Measurements from ENCODE around the gene FBXO15.
A peak's percentile ranks its signal among the peaks of the same experiment; 100 is the strongest.

FBXO15 gene

GRCh38 chr18:74082742-74083556 lies 64.7 kb downstream of the FBXO15 start:
- no peak overlapping the region for H3K4ac ChIP-seq (ENCODE audit: low read depth, low read length)
- H3K9ac ChIP-seq (ENCODE audit: low read length), result peak overlapping the region; percentile 12
- H4K8ac ChIP-seq (ENCODE audit: low read depth, low read length), result no peak overlapping the region
- H3K56ac ChIP-seq (ENCODE audit: low read length), result no peak overlapping the region
- H3K36me3 ChIP-seq (ENCODE audit: control insufficient read depth, insufficient read depth, low read length), result no peaks in the 10 kb centered on the region
- H3K23ac ChIP-seq (ENCODE audit: low read length), result no peak overlapping the region
- no peak overlapping the region for H3K4me3 ChIP-seq (ENCODE audit: low read length)
- no peaks in the 10 kb centered on the region for H3K4me1 ChIP-seq (ENCODE audit: control insufficient read depth, low read depth, low read length)
- no peak for DNase-seq
- H3K27ac ChIP-seq (ENCODE audit: low read depth, low read length), result no peak overlapping the region
- no peak overlapping the region for H2BK120ac ChIP-seq (ENCODE audit: low read depth, low read length)
- H2AK5ac ChIP-seq (ENCODE audit: low read length), result no peak overlapping the region
- H3K27me3 ChIP-seq (ENCODE audit: insufficient read depth, low read length, poor library complexity), result no peaks in the 10 kb centered on the region
- no peak overlapping the region for H2BK5ac ChIP-seq (ENCODE audit: low read length)
- no peak overlapping the region for H2BK15ac ChIP-seq (replicated peaks; ENCODE audit: low read depth)
- peak overlapping the region; percentile 36 for H4K5ac ChIP-seq (ENCODE audit: low read length)
- H3K79me2 ChIP-seq (ENCODE audit: control insufficient read depth, insufficient read depth, low read length), result no peaks in the 10 kb centered on the region
- no peak overlapping the region for H3K4me2 ChIP-seq (ENCODE audit: low read length)
- no peaks in the 10 kb centered on the region for H3K79me1 ChIP-seq (ENCODE audit: low read length)
- H3K18ac ChIP-seq (ENCODE audit: low read length), result no peak overlapping the region
- WGBS (ENCODE audit: extremely low coverage, insufficient coverage, low lambda C conversion rate), result no CpG with 5 or more reads among the region's 18 CpGs

GRCh38 chr18:74081966-74082741 lies 65.5 kb downstream of the FBXO15 start:
- WGBS (ENCODE audit: extremely low coverage, insufficient coverage, low lambda C conversion rate), result no CpG with 5 or more reads among the region's 13 CpGs
- Histone ChIP-seq H3K36me3 (ENCODE audit: control insufficient read depth, insufficient read depth, low read length) (no peaks in the 10 kb centered on the region), H3K4me3 (ENCODE audit: low read length) (no peak overlapping the region), H3K27ac (ENCODE audit: low read depth, low read length) (no peak overlapping the region), H3K4ac (ENCODE audit: low read depth, low read length) (no peak overlapping the region), H3K4me1 (ENCODE audit: control insufficient read depth, low read depth, low read length) (no peaks in the 10 kb centered on the region), H2BK5ac (ENCODE audit: low read length) (no peak overlapping the region), H3K18ac (ENCODE audit: low read length) (no peak overlapping the region), H4K5ac (ENCODE audit: low read length) (no peak overlapping the region), H2AK5ac (ENCODE audit: low read length) (no peak overlapping the region), H3K23ac (ENCODE audit: low read length) (no peak overlapping the region), H3K4me2 (ENCODE audit: low read length) (no peak overlapping the region), H3K79me2 (ENCODE audit: control insufficient read depth, insufficient read depth, low read length) (no peaks in the 10 kb centered on the region), H3K79me1 (ENCODE audit: low read length) (no peaks in the 10 kb centered on the region), H3K56ac (ENCODE audit: low read length) (no peak overlapping the region), H3K27me3 (ENCODE audit: insufficient read depth, low read length, poor library complexity) (no peaks in the 10 kb centered on the region), H3K9ac (ENCODE audit: low read length) (no peak overlapping the region), H2BK15ac (replicated peaks; ENCODE audit: low read depth) (no peak overlapping the region), H4K8ac (ENCODE audit: low read depth, low read length) (no peak overlapping the region), H2BK120ac (ENCODE audit: low read depth, low read length) (no peak overlapping the region)
- DNase-seq, result peak; percentile 82

DNA sequence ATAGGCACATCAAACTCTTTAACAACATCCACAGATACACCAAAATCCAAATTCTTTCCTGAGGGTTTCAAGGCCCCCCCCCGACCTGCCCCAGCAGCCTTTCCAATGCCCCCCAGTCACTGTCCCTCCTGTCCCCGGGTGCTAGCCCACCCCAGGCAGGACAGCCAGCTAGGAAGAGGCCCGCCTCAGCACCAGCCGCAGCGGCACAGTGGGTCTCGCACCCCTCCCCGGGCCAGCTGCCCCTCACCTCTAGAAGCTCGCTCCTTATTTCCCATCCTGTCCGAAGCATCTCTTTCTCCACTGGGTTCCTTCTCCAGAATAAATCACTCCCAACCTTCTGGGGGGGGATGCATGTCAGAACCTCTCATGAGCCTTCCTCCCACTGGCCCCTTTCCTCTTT lies 69.4 kb downstream of the FBXO15 start:
- no peak overlapping the region for H4K8ac ChIP-seq (ENCODE audit: low read depth, low read length)
- no peak overlapping the region for H3K4ac ChIP-seq (ENCODE audit: low read depth, low read length)
- no peak overlapping the region for H3K4me2 ChIP-seq (ENCODE audit: low read length)
- H3K56ac ChIP-seq (ENCODE audit: low read length), result no peak overlapping the region
- no peak overlapping the region for H2AK5ac ChIP-seq (ENCODE audit: low read length)
- H3K4me1 ChIP-seq (ENCODE audit: control insufficient read depth, low read depth, low read length), result no peaks in the 10 kb centered on the region
- H3K36me3 ChIP-seq (ENCODE audit: control insufficient read depth, insufficient read depth, low read length), result no peaks in the 10 kb centered on the region
- DNase-seq, result no peak
- H2BK15ac ChIP-seq (replicated peaks; ENCODE audit: low read depth), result no peak overlapping the region
- no peaks in the 10 kb centered on the region for H3K79me2 ChIP-seq (ENCODE audit: control insufficient read depth, insufficient read depth, low read length)
- no CpG with 5 or more reads among the region's 9 CpGs for WGBS (ENCODE audit: extremely low coverage, insufficient coverage, low lambda C conversion rate)
- H3K79me1 ChIP-seq (ENCODE audit: low read length), result no peaks in the 10 kb centered on the region
- no peaks in the 10 kb centered on the region for H3K27me3 ChIP-seq (ENCODE audit: insufficient read depth, low read length, poor library complexity)
- no peak overlapping the region for H2BK120ac ChIP-seq (ENCODE audit: low read depth, low read length)
- no peak overlapping the region for H3K4me3 ChIP-seq (ENCODE audit: low read length)
- no peak overlapping the region for H3K18ac ChIP-seq (ENCODE audit: low read length)
- no peak overlapping the region for H3K9ac ChIP-seq (ENCODE audit: low read length)
- no peak overlapping the region for H3K27ac ChIP-seq (ENCODE audit: low read depth, low read length)
- no peak overlapping the region for H3K23ac ChIP-seq (ENCODE audit: low read length)
- no peak overlapping the region for H2BK5ac ChIP-seq (ENCODE audit: low read length)
- no peak overlapping the region for H4K5ac ChIP-seq (ENCODE audit: low read length)

DNA sequence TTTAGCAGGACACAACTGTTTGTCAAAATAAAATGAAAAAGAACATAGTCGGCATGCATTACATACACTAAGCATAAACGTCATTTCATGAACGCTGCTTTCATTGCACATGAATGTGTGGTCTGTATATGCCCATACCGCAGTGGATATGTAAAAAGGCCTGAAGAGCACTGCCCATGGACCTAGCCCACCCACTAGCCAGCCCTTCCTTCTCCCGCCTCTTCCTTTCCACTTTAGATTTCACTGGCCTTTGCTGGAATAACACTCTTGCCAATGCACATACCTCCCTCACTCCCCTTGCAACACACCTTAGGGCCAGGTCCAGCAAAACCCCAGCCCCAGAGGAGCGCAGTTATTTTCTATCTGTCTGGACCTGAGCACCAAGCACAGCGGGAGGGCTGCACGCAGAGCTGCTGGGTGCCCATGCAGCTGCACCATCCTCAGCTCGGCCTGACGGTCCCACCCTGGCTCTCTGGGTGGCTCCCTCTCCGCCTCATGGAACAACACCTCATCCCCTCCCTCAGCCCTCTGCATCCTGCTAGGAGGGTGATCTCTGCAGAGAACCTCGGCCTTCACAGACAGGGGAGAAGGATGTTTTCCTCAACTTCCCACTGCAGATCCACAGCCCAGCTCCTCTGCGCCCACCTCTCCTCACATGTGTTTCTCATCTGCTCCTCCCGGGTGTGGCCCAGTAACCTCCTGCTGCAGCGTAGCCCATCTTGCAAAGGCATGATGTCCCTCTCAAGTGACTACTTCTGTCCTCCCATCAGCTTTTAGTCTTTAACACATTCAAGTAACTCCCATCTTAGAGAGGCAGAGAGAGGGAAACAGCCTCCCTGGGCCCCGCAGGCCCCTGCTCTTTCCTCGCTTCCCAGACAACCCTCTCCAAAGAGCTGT lies 72.7 kb downstream of the FBXO15 start:
- Histone ChIP-seq H3K79me1 (ENCODE audit: low read length) (no peaks in the 10 kb centered on the region), H2BK120ac (ENCODE audit: low read depth, low read length) (no peak overlapping the region), H3K9ac (ENCODE audit: low read length) (no peak overlapping the region), H3K36me3 (ENCODE audit: control insufficient read depth, insufficient read depth, low read length) (no peaks in the 10 kb centered on the region), H3K4ac (ENCODE audit: low read depth, low read length) (no peak overlapping the region), H4K5ac (ENCODE audit: low read length) (no peak overlapping the region), H3K4me1 (ENCODE audit: control insufficient read depth, low read depth, low read length) (no peaks in the 10 kb centered on the region), H3K4me2 (ENCODE audit: low read length) (no peak overlapping the region), H2AK5ac (ENCODE audit: low read length) (no peak overlapping the region), H3K18ac (ENCODE audit: low read length) (no peak overlapping the region), H3K27ac (ENCODE audit: low read depth, low read length) (no peak overlapping the region), H4K8ac (ENCODE audit: low read depth, low read length) (no peak overlapping the region), H2BK5ac (ENCODE audit: low read length) (no peak overlapping the region), H3K56ac (ENCODE audit: low read length) (no peak overlapping the region), H2BK15ac (replicated peaks; ENCODE audit: low read depth) (no peak overlapping the region), H3K23ac (ENCODE audit: low read length) (no peak overlapping the region), H3K27me3 (ENCODE audit: insufficient read depth, low read length, poor library complexity) (no peaks in the 10 kb centered on the region), H3K79me2 (ENCODE audit: control insufficient read depth, insufficient read depth, low read length) (no peaks in the 10 kb centered on the region), H3K4me3 (ENCODE audit: low read length) (no peak overlapping the region)
- no peak for DNase-seq
- no CpG with 5 or more reads among the region's 17 CpGs for WGBS (ENCODE audit: extremely low coverage, insufficient coverage, low lambda C conversion rate)

- Histone ChIP-seq H2BK120ac (ENCODE audit: low read depth, low read length) (no peak overlapping the region), H3K36me3 (ENCODE audit: control insufficient read depth, insufficient read depth, low read length) (no peaks in the 10 kb centered on the region), H2BK15ac (replicated peaks; ENCODE audit: low read depth) (no peak overlapping the region), H3K4me1 (ENCODE audit: control insufficient read depth, low read depth, low read length) (no peaks in the 10 kb centered on the region), H3K56ac (ENCODE audit: low read length) (no peak overlapping the region), H4K5ac (ENCODE audit: low read length) (no peak overlapping the region), H3K9ac (ENCODE audit: low read length) (no peak overlapping the region), H2AK5ac (ENCODE audit: low read length) (no peak overlapping the region), H3K23ac (ENCODE audit: low read length) (no peak overlapping the region), H3K4ac (ENCODE audit: low read depth, low read length) (no peak overlapping the region), H2BK5ac (ENCODE audit: low read length) (no peak overlapping the region), H3K4me2 (ENCODE audit: low read length) (no peak overlapping the region), H3K27ac (ENCODE audit: low read depth, low read length) (no peak overlapping the region), H3K27me3 (ENCODE audit: insufficient read depth, low read length, poor library complexity) (no peaks in the 10 kb centered on the region), H3K4me3 (ENCODE audit: low read length) (no peak overlapping the region), H3K79me2 (ENCODE audit: control insufficient read depth, insufficient read depth, low read length) (no peaks in the 10 kb centered on the region), H3K18ac (ENCODE audit: low read length) (no peak overlapping the region), H3K79me1 (ENCODE audit: low read length) (no peaks in the 10 kb centered on the region), H4K8ac (ENCODE audit: low read depth, low read length) (no peak overlapping the region)
- WGBS (ENCODE audit: extremely low coverage, insufficient coverage, low lambda C conversion rate), result no CpG with 5 or more reads among the region's 10 CpGs
- no peak for DNase-seq
These were observed 73.5 kb downstream of the FBXO15 start for GRCh38 chr18:74073957-74074667.
